ENCODE results near the gene RFTN1. TPM values are rescaled to one million over a fixed set of nuclear protein-coding genes. Genes with fewer than 3 reads are reported as not detected.

Gene RFTN1
- total and polyA plus RNA-seq, 5 donors from 2014 or later = 87.1 to 111 (median 104) TPM

DNA sequence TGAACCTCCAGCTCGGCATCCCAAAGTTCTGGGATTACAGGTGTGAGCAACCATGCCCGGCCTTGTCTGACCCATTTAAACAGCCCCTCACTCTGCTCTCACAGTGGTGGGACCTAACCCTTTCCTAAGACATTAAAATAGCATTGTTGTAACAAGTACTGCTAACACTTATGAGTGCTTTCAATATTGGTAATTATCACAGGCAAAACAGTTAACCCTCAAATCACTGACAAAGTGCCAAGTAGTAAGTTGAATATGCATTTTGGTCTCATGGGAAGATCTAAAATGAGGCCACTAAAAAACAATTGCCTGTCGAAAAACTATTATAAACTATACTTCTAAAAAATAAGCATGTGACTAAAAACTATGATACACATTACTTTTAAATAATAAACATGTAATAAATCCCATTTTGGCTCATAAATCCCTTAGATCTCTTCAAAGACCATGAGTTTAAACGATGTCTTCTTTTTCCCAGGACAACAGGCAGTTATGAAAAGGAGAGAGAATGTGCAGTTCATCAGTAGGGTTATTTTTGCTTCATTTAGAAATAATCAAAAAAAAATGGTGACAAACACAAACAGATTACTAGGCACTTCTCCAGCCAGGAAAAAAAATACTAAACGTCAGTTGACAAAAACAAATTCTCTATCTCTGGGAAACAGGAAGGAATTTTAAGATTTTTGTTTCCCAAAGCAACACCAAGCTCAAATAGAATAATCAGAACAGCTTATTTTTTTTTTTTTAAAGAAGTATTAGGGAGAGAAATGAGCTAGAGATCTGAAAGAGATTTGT, 95.4 kb downstream of the RFTN1 start:
- no peak overlapping the region for H3K27ac Mint-ChIP-seq
- no peaks in the 10 kb centered on the region for H3K27me3 Mint-ChIP-seq

GRCh38 chr3:16415911-16416476, 97.5 kb downstream of the RFTN1 start:
- H3K4me1 ChIP-seq (ENCODE audit: control insufficient read depth, insufficient read depth, low read length, poor library complexity, severe bottlenecking) = no peaks in the 10 kb centered on the region
- no peaks in the 10 kb centered on the region for H3K9me3 Mint-ChIP-seq
- H3K4me3 Mint-ChIP-seq = no peak overlapping the region
- no peak for ATAC-seq (ENCODE audit: low read depth in 2 of 2)
- H3K4me1 Mint-ChIP-seq = peaks cover 19 to 73% (median 57%) of the 10 kb centered on the region in 4 donors
- no peak overlapping the region for H3K27ac ChIP-seq (ENCODE audit: insufficient read depth, low read length, poor library complexity, severe bottlenecking)
- no peak overlapping the region for H3K4me3 ChIP-seq (ENCODE audit: low read depth, low read length)
- peaks cover 26% of the 10 kb centered on the region for H3K36me3 Mint-ChIP-seq
- no peaks in the 10 kb centered on the region for H3K9me3 ChIP-seq (ENCODE audit: control insufficient read depth in 2 of 2, low read length in 2 of 2)
- peaks cover 2% of the 10 kb centered on the region for H3K36me3 ChIP-seq (ENCODE audit: control insufficient read depth, insufficient read depth, low read length)
- H3K27me3 ChIP-seq (ENCODE audit: control insufficient read depth, insufficient read depth, low read length) = no peaks in the 10 kb centered on the region
- no peak for DNase-seq
- no peaks in the 10 kb centered on the region for H3K27me3 Mint-ChIP-seq
- peak overlapping the region in 1 of 3 donors; percentile 59 for H3K27ac Mint-ChIP-seq

More for the DNA sequence above, 95.4 kb downstream of the RFTN1 start:
- H3K4me3 Mint-ChIP-seq = no peak overlapping the region
- no peak for DNase-seq
- no peaks in the 10 kb centered on the region for H3K27me3 ChIP-seq (ENCODE audit: control insufficient read depth, insufficient read depth, low read length)
- no peak overlapping the region for H3K4me3 ChIP-seq (ENCODE audit: low read depth, low read length)
- no peaks in the 10 kb centered on the region for H3K9me3 ChIP-seq (ENCODE audit: control insufficient read depth in 2 of 2, low read length in 2 of 2)
- H3K36me3 ChIP-seq (ENCODE audit: control insufficient read depth, insufficient read depth, low read length) = peaks cover 6% of the 10 kb centered on the region
- H3K36me3 Mint-ChIP-seq = peaks cover 28% of the 10 kb centered on the region
- H3K4me1 ChIP-seq (ENCODE audit: control insufficient read depth, insufficient read depth, low read length, poor library complexity, severe bottlenecking) = no peaks in the 10 kb centered on the region
- no peak overlapping the region for H3K27ac ChIP-seq (ENCODE audit: insufficient read depth, low read length, poor library complexity, severe bottlenecking)
- ATAC-seq (ENCODE audit: low read depth in 2 of 2) = no peak
- H3K9me3 Mint-ChIP-seq = no peaks in the 10 kb centered on the region
- peaks cover 6 to 66% (median 46%) of the 10 kb centered on the region in 4 donors for H3K4me1 Mint-ChIP-seq

DNA sequence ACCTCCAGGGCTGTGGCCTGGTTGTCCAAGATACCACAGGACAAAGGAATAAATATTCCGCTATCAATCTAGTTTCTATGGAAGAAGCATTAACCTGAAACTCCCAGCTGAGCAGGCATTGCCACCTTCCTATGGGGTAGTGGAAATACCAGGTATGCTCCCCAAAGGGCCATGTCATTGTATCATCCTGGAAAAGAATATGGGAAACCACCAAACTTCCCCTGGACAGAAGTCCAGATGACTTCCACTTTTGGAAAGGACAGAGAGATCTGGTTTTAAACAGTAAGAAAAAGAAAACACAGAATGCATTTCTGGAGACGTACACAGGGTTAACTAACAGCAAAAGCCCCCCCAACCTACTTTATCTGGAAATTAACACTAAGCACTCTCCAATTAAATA, 100.2 kb downstream of the RFTN1 start:
- DNase-seq (no peak), ATAC-seq (ENCODE audit: low read depth in 2 of 2) (no peak)
- H3K4me1 ChIP-seq (ENCODE audit: control insufficient read depth, insufficient read depth, low read length, poor library complexity, severe bottlenecking) = no peaks in the 10 kb centered on the region
- peak overlapping the region in 1 of 3 donors; percentile 74 for H3K27ac Mint-ChIP-seq
- no peak overlapping the region for H3K4me3 Mint-ChIP-seq
- peaks cover 12% of the 10 kb centered on the region for H3K36me3 ChIP-seq (ENCODE audit: control insufficient read depth, insufficient read depth, low read length)
- H3K4me1 Mint-ChIP-seq = peaks cover 19 to 61% (median 46%) of the 10 kb centered on the region in 4 donors
- H3K36me3 Mint-ChIP-seq = peaks cover 27% of the 10 kb centered on the region
- no peaks in the 10 kb centered on the region for H3K9me3 ChIP-seq (ENCODE audit: control insufficient read depth in 2 of 2, low read length in 2 of 2)
- no peak overlapping the region for H3K4me3 ChIP-seq (ENCODE audit: low read depth, low read length)
- H3K9me3 Mint-ChIP-seq = no peaks in the 10 kb centered on the region
- H3K27me3 Mint-ChIP-seq = no peaks in the 10 kb centered on the region
- no peak overlapping the region for H3K27ac ChIP-seq (ENCODE audit: insufficient read depth, low read length, poor library complexity, severe bottlenecking)
- H3K27me3 ChIP-seq (ENCODE audit: control insufficient read depth, insufficient read depth, low read length) = no peaks in the 10 kb centered on the region

GRCh38 chr3:16412192-16412800, 101.2 kb downstream of the RFTN1 start:
- peaks cover 35% of the 10 kb centered on the region for H3K36me3 Mint-ChIP-seq
- no peaks in the 10 kb centered on the region for H3K4me1 ChIP-seq (ENCODE audit: control insufficient read depth, insufficient read depth, low read length, poor library complexity, severe bottlenecking)
- H3K27ac ChIP-seq (ENCODE audit: insufficient read depth, low read length, poor library complexity, severe bottlenecking) = no peak overlapping the region
- H3K27me3 Mint-ChIP-seq = no peaks in the 10 kb centered on the region
- no peak overlapping the region for H3K4me3 ChIP-seq (ENCODE audit: low read depth, low read length)
- no peaks in the 10 kb centered on the region for H3K27me3 ChIP-seq (ENCODE audit: control insufficient read depth, insufficient read depth, low read length)
- H3K9me3 ChIP-seq (ENCODE audit: control insufficient read depth in 2 of 2, low read length in 2 of 2) = no peaks in the 10 kb centered on the region
- H3K9me3 Mint-ChIP-seq = no peaks in the 10 kb centered on the region
- DNase-seq (no peak), ATAC-seq (ENCODE audit: low read depth in 2 of 2) (no peak)
- peak overlapping the region in 1 of 4 donors; percentile 18 for H3K4me3 Mint-ChIP-seq
- peaks cover 19 to 68% (median 51%) of the 10 kb centered on the region in 4 donors for H3K4me1 Mint-ChIP-seq
- H3K36me3 ChIP-seq (ENCODE audit: control insufficient read depth, insufficient read depth, low read length) = peaks cover 19% of the 10 kb centered on the region
- H3K27ac Mint-ChIP-seq = peak overlapping the region; percentile 10 to 74 (median 47)

GRCh38 chr3:16411441-16411840, 102.1 kb downstream of the RFTN1 start:
- Mint-ChIP-seq H3K4me3 (no peak overlapping the region), H3K9me3 (no peaks in the 10 kb centered on the region), H3K27me3 (no peaks in the 10 kb centered on the region), H3K36me3 (peaks cover 33% of the 10 kb centered on the region), H3K4me1 (peaks cover 19 to 69% (median 53%) of the 10 kb centered on the region in 4 donors), H3K27ac (peak overlapping the region in 2 of 3 donors; percentile 28 to 74)
- no peak overlapping the region for H3K4me3 ChIP-seq (ENCODE audit: low read depth, low read length)
- no peaks in the 10 kb centered on the region for H3K4me1 ChIP-seq (ENCODE audit: control insufficient read depth, insufficient read depth, low read length, poor library complexity, severe bottlenecking)
- H3K9me3 ChIP-seq (ENCODE audit: control insufficient read depth in 2 of 2, low read length in 2 of 2) = no peaks in the 10 kb centered on the region
- no peak overlapping the region for H3K27ac ChIP-seq (ENCODE audit: insufficient read depth, low read length, poor library complexity, severe bottlenecking)
- H3K27me3 ChIP-seq (ENCODE audit: control insufficient read depth, insufficient read depth, low read length) = no peaks in the 10 kb centered on the region
- H3K36me3 ChIP-seq (ENCODE audit: control insufficient read depth, insufficient read depth, low read length) = peaks cover 21% of the 10 kb centered on the region
- DNase-seq = no peak
- no peak for ATAC-seq (ENCODE audit: low read depth in 2 of 2)

DNA sequence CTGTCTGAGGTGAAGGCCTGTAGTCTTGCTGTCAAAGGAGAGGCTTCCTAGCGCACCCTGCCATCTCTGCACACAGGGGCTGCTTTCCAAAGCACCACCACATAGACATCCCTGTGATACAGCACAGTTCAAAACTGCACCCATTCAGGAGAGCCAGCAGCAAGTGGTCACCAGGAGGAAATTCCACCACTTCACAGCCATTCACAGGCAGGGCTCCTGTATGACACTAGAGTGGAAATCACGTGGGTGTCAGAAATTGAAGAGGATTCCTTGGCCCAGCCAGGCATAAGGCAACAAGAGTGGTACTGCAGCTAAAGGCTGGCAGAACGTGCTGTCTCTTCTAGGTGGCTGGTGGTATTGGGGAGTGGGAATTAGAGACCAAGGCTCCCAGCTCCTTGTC, 102.8 kb downstream of the RFTN1 start:
- Histone ChIP-seq H3K9me3 (ENCODE audit: control insufficient read depth in 2 of 2, low read length in 2 of 2) (no peaks in the 10 kb centered on the region), H3K27ac (ENCODE audit: insufficient read depth, low read length, poor library complexity, severe bottlenecking) (no peak overlapping the region), H3K4me1 (ENCODE audit: control insufficient read depth, insufficient read depth, low read length, poor library complexity, severe bottlenecking) (no peaks in the 10 kb centered on the region), H3K36me3 (ENCODE audit: control insufficient read depth, insufficient read depth, low read length) (peaks cover 21% of the 10 kb centered on the region), H3K27me3 (ENCODE audit: control insufficient read depth, insufficient read depth, low read length) (no peaks in the 10 kb centered on the region), H3K4me3 (ENCODE audit: low read depth, low read length) (no peak overlapping the region)
- no peak overlapping the region for H3K4me3 Mint-ChIP-seq
- no peaks in the 10 kb centered on the region for H3K9me3 Mint-ChIP-seq
- H3K27ac Mint-ChIP-seq = peak overlapping the region in 1 of 3 donors; percentile 32
- H3K27me3 Mint-ChIP-seq = no peaks in the 10 kb centered on the region
- DNase-seq = no peak
- ATAC-seq (ENCODE audit: low read depth in 2 of 2) = no peak
- peaks cover 22 to 63% (median 46%) of the 10 kb centered on the region in 4 donors for H3K4me1 Mint-ChIP-seq
- H3K36me3 Mint-ChIP-seq = peaks cover 33% of the 10 kb centered on the region

DNA sequence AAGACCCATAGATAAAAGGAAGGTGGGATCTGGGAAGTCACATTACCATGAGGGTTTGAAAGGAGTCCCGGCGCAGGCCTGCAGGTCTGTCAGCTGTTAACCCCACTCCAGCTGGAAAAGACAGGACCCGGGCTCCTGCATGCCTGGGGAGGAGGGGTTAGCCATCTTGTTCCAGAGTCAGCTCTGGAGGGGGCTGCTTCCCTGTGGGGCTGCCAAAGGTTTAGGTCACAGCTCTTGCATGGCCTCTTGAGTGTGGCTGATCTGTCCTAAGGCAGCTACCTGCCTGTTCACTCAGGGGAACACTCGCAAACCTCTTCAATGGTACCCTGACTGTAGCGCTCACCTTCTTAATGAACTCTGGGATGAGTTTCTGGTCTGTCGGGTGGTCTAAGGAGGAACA, 104.5 kb downstream of the RFTN1 start:
- Mint-ChIP-seq H3K36me3 (peaks cover 29% of the 10 kb centered on the region), H3K4me1 (peaks cover 35 to 60% (median 39%) of the 10 kb centered on the region in 4 donors), H3K9me3 (no peaks in the 10 kb centered on the region), H3K27ac (no peak overlapping the region), H3K4me3 (no peak overlapping the region), H3K27me3 (no peaks in the 10 kb centered on the region)
- peaks cover 21% of the 10 kb centered on the region for H3K36me3 ChIP-seq (ENCODE audit: control insufficient read depth, insufficient read depth, low read length)
- DNase-seq (no peak), ATAC-seq (ENCODE audit: low read depth in 2 of 2) (no peak)
- no peak overlapping the region for H3K4me3 ChIP-seq (ENCODE audit: low read depth, low read length)
- no peak overlapping the region for H3K27ac ChIP-seq (ENCODE audit: insufficient read depth, low read length, poor library complexity, severe bottlenecking)
- H3K27me3 ChIP-seq (ENCODE audit: control insufficient read depth, insufficient read depth, low read length) = no peaks in the 10 kb centered on the region
- no peaks in the 10 kb centered on the region for H3K9me3 ChIP-seq (ENCODE audit: control insufficient read depth in 2 of 2, low read length in 2 of 2)
- no peaks in the 10 kb centered on the region for H3K4me1 ChIP-seq (ENCODE audit: control insufficient read depth, insufficient read depth, low read length, poor library complexity, severe bottlenecking)
